HepG2 (cell line): Measurements from ENCODE around the gene TPBGL. TPM values are rescaled to one million over a fixed set of nuclear protein-coding genes. Genes with fewer than 3 reads are reported as not detected.

Experiments
- EEA1 ChIP-seq: sonication (generic); formaldehyde crosslinking; IDR thresholded peaks from 2 replicates; pipeline ENCODE4 v1.5.1; 2020; ENCODE audit warnings: mild to moderate bottlenecking, missing genetic modification reagents, borderline replicate concordance
- ESRRA ChIP-seq: sonication (generic); formaldehyde crosslinking; IDR thresholded peaks from 2 replicates; pipeline ENCODE4 v1.5.1; 2020; ENCODE audit warnings: mild to moderate bottlenecking, low read depth, missing genetic modification reagents
- MEIS2 ChIP-seq: sonication (generic); formaldehyde crosslinking; IDR thresholded peaks from 2 replicates; pipeline ENCODE4 v1.9.0; 2021; ENCODE audit warnings: mild to moderate bottlenecking, missing genetic modification reagents
- NFKBIZ ChIP-seq: IDR thresholded peaks from 2 replicates; pipeline ENCODE4 v1.6.1; 2018; ENCODE audit warnings: missing genetic modification reagents, missing compliant biosample characterization
- NR2F1 ChIP-seq, 2 experiments: fragments of 450-650 bp in 1 of 2; formaldehyde crosslinking in 1 of 2; IDR thresholded peaks; 2 replicates each; pipeline versions ENCODE4 v1.5.0 to v1.6.1; 2016 to 2020; ENCODE audit warnings: mild to moderate bottlenecking in 1 of 2, missing compliant biosample characterization in 1 of 2, missing genetic modification reagents in 1 of 2, moderate library complexity in 1 of 2
- STAG1 ChIP-seq: sonication (generic); formaldehyde crosslinking; IDR thresholded peaks from 2 replicates; pipeline ENCODE4 v1.4.0; 2020; ENCODE audit warnings: missing genetic modification reagents
- TAF1 ChIP-seq: sonication (generic); formaldehyde crosslinking; IDR thresholded peaks from 2 replicates; pipeline ENCODE4 v1.4.0; 2020; ENCODE audit warnings: missing genetic modification reagents
- TARDBP ChIP-seq: sonication (generic); formaldehyde crosslinking; IDR thresholded peaks from 2 replicates; pipeline ENCODE4 v1.8.0; 2022; ENCODE audit warnings: mild to moderate bottlenecking, missing genetic modification reagents
- YY1 ChIP-seq: IDR thresholded peaks from 2 replicates; pipeline ENCODE4 v1.6.1; 2011; ENCODE audit warnings: low read length, low read depth, moderate library complexity, mild to moderate bottlenecking; ENCODE audit not compliant: insufficient read depth, insufficient replicate concordance
- ZNF567 ChIP-seq: sonication (generic); formaldehyde crosslinking; IDR thresholded peaks from 2 replicates; pipeline ENCODE4 v1.8.1; 2023; ENCODE audit warnings: mild to moderate bottlenecking, missing genetic modification reagents, borderline replicate concordance
- ZNF709 ChIP-seq: sonication (generic); formaldehyde crosslinking; IDR thresholded peaks from 2 replicates; pipeline ENCODE4 v1.5.0; 2020; ENCODE audit warnings: mild to moderate bottlenecking, missing genetic modification reagents
- polyA plus RNA-seq, 8 experiments: library from polyadenylated mRNA; depleted of rRNA in 3 of 8; stranded (reverse) in 7 of 8; unstranded in 1 of 8; fragments of >200 nt; fragmentation: Illumina TruSeq in 4 of 8; extraction: Trizol in 4 of 8; gene quantifications; 2 replicates each; pipeline versions ENCODE4 v1.2.1 to v1.2.3, GENCODE V29; 2011 to 2016; ENCODE audit warnings: low read depth in 4 of 8, missing spikeins in 1 of 8, mixed read lengths in 1 of 8; ENCODE audit not compliant: insufficient read depth in 1 of 8
- total RNA-seq, 5 experiments: library from RNA; depleted of rRNA; stranded (reverse); fragments of >200 nt; fragmentation: Illumina TruSeq; extraction: Trizol; gene quantifications; 2 replicates each; pipeline ENCODE4 v1.2.3, GENCODE V29; 2016; ENCODE audit warnings: low read depth in 1 of 5
- TF ChIP-seq, protein P1 (sequence below): sonication (generic); formaldehyde crosslinking; IDR thresholded peaks from 2 replicates; pipeline ENCODE4 v1.4.0; 2020; ENCODE audit warnings: missing genetic modification reagents
- TF ChIP-seq, protein P2 (sequence below): sonication (generic); formaldehyde crosslinking; conservative IDR thresholded peaks from 2 replicates; pipeline ENCODE4 v1.4.0; 2020; ENCODE audit warnings: missing genetic modification reagents
- TF ChIP-seq, protein P3 (sequence below): sonication (generic); formaldehyde crosslinking; IDR thresholded peaks from 2 replicates; pipeline ENCODE4; 2020; ENCODE audit warnings: missing genetic modification reagents, mild to moderate bottlenecking, borderline replicate concordance
- TF ChIP-seq, protein P4 (sequence below): IDR thresholded peaks from 2 replicates; pipeline ENCODE4 v1.4.0; 2020; ENCODE audit warnings: mild to moderate bottlenecking, missing genetic modification reagents

Gene TPBGL
- total and polyA plus RNA-seq, 2 of the 13 experiments (the other 11 are each of a cell fraction or from before 2014, with no cell fraction given): not detected

DNA sequence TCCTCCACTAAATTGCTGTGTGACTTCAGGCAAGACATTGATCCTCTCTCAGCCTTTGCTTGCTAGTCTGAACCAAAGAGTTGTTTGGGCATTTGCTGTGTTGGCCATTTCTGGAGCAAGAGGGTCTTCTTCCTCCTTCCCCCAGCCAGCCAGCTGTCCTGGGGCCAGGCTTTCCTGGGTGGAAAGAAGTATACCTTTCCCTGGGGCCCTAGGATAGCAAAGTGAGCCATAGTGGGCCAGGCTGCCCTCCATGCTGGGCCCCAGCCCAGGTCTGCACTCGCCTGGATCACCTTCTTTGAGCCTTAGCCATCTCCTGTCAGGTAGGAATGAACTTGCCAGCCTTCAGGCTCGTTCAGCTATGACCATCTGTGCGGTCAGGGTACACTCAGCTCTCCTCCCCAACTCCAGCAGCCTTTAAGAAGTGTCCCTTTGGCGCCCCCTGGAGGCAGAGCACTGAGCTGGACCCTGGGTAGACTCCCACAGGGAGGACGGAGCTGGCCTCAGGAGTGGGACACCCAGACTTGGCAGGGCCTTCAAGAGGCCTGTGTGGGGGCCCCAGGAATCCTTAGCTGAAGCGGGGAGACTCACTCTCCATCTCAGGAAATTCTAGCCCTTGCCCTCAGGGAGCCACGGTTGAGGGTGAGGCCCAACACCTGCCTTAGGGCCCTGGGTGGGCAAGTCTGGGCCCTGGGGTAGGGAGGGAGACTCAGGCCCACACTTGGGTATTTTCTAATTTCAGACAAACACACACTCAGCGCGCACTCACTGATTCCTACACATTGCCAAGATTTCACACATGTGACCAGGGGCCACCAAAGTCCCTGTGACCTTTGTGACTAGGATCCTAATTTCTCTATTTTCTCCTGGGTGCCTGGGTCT, 35.6 kb upstream of the TPBGL start (continued):
- TF ChIP-seq STAG1 (CRISPR knock-in tag) (peak; percentile 100), TARDBP (CRISPR knock-in tag) (peak; percentile 56; the same call in 1 of the 2 replicates), ESRRA (0 out of 2 replicates have a peak, but pooled peaks have one; percentile 20), ZNF709 (CRISPR knock-in tag) (peak; percentile 38; the same call in 1 of the 2 replicates), NR2F1 (CRISPR knock-in tag; IDR thresholded peaks at IDR 0.05) (0 out of 4 replicates have a peak, but pooled peaks of 1 of the 2 experiments have one; percentile 14), EEA1 (CRISPR knock-in tag) (0 out of 2 replicates have a peak, but pooled peaks have one; percentile 39), TAF1 (CRISPR knock-in tag) (peak; percentile 34; the same call in 1 of the 2 replicates), NFKBIZ (CRISPR knock-in tag) (0 out of 2 replicates have a peak, but pooled peaks have one; percentile 19), MEIS2 (CRISPR knock-in tag) (no peak), ZNF567 (CRISPR knock-in tag) (peak; percentile 57; the same call in 1 of the 2 replicates), YY1 (peak; percentile 58)
- TF ChIP-seq, protein P1, sequence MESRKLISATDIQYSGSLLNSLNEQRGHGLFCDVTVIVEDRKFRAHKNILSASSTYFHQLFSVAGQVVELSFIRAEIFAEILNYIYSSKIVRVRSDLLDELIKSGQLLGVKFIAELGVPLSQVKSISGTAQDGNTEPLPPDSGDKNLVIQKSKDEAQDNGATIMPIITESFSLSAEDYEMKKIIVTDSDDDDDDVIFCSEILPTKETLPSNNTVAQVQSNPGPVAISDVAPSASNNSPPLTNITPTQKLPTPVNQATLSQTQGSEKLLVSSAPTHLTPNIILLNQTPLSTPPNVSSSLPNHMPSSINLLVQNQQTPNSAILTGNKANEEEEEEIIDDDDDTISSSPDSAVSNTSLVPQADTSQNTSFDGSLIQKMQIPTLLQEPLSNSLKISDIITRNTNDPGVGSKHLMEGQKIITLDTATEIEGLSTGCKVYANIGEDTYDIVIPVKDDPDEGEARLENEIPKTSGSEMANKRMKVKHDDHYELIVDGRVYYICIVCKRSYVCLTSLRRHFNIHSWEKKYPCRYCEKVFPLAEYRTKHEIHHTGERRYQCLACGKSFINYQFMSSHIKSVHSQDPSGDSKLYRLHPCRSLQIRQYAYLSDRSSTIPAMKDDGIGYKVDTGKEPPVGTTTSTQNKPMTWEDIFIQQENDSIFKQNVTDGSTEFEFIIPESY (CRISPR knock-in tag): no peak
- TF ChIP-seq, protein P2, sequence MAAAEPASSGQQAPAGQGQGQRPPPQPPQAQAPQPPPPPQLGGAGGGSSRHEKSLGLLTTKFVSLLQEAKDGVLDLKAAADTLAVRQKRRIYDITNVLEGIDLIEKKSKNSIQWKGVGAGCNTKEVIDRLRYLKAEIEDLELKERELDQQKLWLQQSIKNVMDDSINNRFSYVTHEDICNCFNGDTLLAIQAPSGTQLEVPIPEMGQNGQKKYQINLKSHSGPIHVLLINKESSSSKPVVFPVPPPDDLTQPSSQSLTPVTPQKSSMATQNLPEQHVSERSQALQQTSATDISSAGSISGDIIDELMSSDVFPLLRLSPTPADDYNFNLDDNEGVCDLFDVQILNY (CRISPR knock-in tag): no peak
- TF ChIP-seq, protein P3, sequence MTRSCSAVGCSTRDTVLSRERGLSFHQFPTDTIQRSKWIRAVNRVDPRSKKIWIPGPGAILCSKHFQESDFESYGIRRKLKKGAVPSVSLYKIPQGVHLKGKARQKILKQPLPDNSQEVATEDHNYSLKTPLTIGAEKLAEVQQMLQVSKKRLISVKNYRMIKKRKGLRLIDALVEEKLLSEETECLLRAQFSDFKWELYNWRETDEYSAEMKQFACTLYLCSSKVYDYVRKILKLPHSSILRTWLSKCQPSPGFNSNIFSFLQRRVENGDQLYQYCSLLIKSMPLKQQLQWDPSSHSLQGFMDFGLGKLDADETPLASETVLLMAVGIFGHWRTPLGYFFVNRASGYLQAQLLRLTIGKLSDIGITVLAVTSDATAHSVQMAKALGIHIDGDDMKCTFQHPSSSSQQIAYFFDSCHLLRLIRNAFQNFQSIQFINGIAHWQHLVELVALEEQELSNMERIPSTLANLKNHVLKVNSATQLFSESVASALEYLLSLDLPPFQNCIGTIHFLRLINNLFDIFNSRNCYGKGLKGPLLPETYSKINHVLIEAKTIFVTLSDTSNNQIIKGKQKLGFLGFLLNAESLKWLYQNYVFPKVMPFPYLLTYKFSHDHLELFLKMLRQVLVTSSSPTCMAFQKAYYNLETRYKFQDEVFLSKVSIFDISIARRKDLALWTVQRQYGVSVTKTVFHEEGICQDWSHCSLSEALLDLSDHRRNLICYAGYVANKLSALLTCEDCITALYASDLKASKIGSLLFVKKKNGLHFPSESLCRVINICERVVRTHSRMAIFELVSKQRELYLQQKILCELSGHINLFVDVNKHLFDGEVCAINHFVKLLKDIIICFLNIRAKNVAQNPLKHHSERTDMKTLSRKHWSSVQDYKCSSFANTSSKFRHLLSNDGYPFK (CRISPR knock-in tag): peak; percentile 68; the same call in 1 of the 2 replicates
- TF ChIP-seq, protein P4, sequence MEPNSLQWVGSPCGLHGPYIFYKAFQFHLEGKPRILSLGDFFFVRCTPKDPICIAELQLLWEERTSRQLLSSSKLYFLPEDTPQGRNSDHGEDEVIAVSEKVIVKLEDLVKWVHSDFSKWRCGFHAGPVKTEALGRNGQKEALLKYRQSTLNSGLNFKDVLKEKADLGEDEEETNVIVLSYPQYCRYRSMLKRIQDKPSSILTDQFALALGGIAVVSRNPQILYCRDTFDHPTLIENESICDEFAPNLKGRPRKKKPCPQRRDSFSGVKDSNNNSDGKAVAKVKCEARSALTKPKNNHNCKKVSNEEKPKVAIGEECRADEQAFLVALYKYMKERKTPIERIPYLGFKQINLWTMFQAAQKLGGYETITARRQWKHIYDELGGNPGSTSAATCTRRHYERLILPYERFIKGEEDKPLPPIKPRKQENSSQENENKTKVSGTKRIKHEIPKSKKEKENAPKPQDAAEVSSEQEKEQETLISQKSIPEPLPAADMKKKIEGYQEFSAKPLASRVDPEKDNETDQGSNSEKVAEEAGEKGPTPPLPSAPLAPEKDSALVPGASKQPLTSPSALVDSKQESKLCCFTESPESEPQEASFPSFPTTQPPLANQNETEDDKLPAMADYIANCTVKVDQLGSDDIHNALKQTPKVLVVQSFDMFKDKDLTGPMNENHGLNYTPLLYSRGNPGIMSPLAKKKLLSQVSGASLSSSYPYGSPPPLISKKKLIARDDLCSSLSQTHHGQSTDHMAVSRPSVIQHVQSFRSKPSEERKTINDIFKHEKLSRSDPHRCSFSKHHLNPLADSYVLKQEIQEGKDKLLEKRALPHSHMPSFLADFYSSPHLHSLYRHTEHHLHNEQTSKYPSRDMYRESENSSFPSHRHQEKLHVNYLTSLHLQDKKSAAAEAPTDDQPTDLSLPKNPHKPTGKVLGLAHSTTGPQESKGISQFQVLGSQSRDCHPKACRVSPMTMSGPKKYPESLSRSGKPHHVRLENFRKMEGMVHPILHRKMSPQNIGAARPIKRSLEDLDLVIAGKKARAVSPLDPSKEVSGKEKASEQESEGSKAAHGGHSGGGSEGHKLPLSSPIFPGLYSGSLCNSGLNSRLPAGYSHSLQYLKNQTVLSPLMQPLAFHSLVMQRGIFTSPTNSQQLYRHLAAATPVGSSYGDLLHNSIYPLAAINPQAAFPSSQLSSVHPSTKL: 0 out of 2 replicates have a peak, but pooled peaks have one; percentile 23
